Esophagus muscularis mucosa (tissue), 4 donors: Measurements from ENCODE around the gene ERBB4. TPM values are rescaled to one million over a fixed set of nuclear protein-coding genes. Genes with fewer than 3 reads are reported as not detected.
A peak's percentile ranks its signal among the peaks of the same experiment; 100 is the strongest.

Experiments
- DNase-seq: peaks from one replicate; pipeline ENCODE4 v3.0.0-alpha.2; 2017; ENCODE audit errors: extremely low spot score
- H3K27ac ChIP-seq, 4 donors: fragments of 200-600 bp; sonication (generic); replicated peaks in 1 of 4; 1 replicate in 3 of 4; 2 replicates in 1 of 4; pipeline ENCODE4 v1.5.1; 2016 to 2019; ENCODE audit warnings: mild to moderate bottlenecking in 1 of 4
- H3K27me3 ChIP-seq, 4 donors: fragments of 200-600 bp; sonication (generic); one replicate each; pipeline versions ENCODE4 v1.5.1 to v1.6.0; 2016 to 2019
- H3K36me3 ChIP-seq, 4 donors: fragments of 200-600 bp; sonication (generic); one replicate each; pipeline ENCODE4 v1.5.1; 2016 to 2019
- H3K4me1 ChIP-seq, 4 donors: fragments of 200-600 bp; sonication (generic); one replicate each; pipeline ENCODE4 v1.5.1; 2016 to 2019
- H3K4me3 ChIP-seq, 4 donors: fragments of 200-600 bp; sonication (generic); 1 replicate in 2 of 4; 2 replicates in 2 of 4; pipeline ENCODE4 v1.5.1; 2016 to 2019; ENCODE audit warnings: mild to moderate bottlenecking in 4 of 4, moderate library complexity in 1 of 4
- H3K9me3 ChIP-seq, 4 donors: fragments of 200-600 bp; sonication (generic); 1 replicate in 3 of 4; 2 replicates in 1 of 4; pipeline ENCODE4 v1.5.1; 2016 to 2019
- EP300 ChIP-seq: sonication (generic); formaldehyde crosslinking; IDR thresholded peaks from one replicate; pipeline ENCODE4 v1.6.1; 2017; ENCODE audit warnings: antibody characterized with exemption
- POLR2A ChIP-seq: fragments of 450-650 bp; IDR thresholded peaks from one replicate; pipeline ENCODE4 v1.6.1; 2017; ENCODE audit warnings: antibody characterized with exemption, moderate library complexity, mild to moderate bottlenecking, low read depth
- POLR2AphosphoS5 ChIP-seq, 2 donors: sonication (generic); formaldehyde crosslinking; IDR thresholded peaks; one replicate each; pipeline ENCODE4 v1.6.1; 2017; ENCODE audit warnings: antibody characterized with exemption in 2 of 2
- WGBS: methylation state at CpG from one replicate; pipeline ENCODE4 v1.1.5; 2018; 5-methylcytosine and 5-hydroxymethylcytosine counted together
- intact Hi-C: fragments of 100-400 bp; cut with DNase I; formaldehyde crosslinking; loops from one replicate; pipeline ENCODE4 v1.15.1; 2023
- total RNA-seq, 4 donors: library from RNA; depleted of rRNA; stranded (reverse); fragments of >200 nt; gene quantifications; one replicate each; pipeline versions ENCODE4 v1.1.0 to v1.2.1, GENCODE V29; 2016
- TF ChIP-seq, protein P1 (sequence below), 3 experiments: fragments of 200-600 bp in 2 of 3; fragments of 450-650 bp in 1 of 3; sonication (generic) in 2 of 3; IDR thresholded peaks; one replicate each; pipeline ENCODE4 v1.5.1; 2017 to 2019; ENCODE audit warnings: antibody characterized with exemption in 3 of 3, mild to moderate bottlenecking in 2 of 3, moderate library complexity in 1 of 3

ERBB4 gene
- total RNA-seq, result under 1 TPM; under 0.01 to 0.19 (median 0.17) TPM

DNA sequence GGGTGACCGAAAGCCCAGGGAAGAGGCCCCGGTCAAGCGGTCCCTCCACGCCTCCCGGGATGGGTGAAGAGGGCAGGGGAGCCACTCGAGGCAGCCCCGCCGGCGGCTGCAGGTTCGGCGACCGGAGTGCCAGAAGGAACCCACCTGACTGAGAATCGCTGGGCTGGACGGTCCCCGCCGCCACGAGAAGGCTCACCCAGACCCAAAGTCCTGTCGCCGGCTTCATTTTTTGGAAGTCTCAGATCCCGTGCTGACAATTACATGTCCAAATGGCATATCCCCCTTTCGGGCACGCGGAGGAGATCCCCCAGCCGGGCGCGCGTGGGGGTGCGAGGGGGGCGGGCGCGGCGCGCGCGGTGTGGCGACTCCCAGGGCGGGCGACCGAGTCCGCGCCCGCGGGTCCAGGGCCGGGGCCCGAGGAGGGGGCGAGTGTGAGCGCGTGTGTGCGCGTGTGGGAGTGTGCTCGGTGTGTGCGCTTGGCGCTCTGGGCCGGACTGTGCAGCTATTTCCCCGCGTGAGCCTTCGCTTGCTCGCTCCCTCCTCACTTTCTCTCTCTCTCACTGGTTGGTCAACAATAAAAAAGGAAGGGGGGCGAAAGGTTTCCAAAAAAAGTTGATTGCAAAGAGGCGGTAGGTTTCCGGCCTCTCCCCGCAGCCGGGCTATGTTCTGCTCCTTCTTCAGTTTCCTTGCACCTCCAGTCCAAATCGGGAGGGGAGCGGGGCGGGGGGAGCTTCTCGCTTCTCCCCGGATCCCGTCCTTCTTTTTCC is at the start of gene ERBB4:
TSS of gene ERBB4 (minus strand) at position 498 of the 767 bp plus-strand sequence. CDS start at position 226, 272 bp downstream.
- H3K4me1 ChIP-seq, result peaks cover 10 to 38% (median 35%) of the 10 kb centered on the region in 4 donors
- WGBS, result under 1% methylated on average over 49 of the region's 69 CpGs
- no peak for TF ChIP-seq EP300
- TF ChIP-seq POLR2AphosphoS5 (IDR thresholded peaks at IDR 0.05), result no peak
- no peak for TF ChIP-seq POLR2A
- TF ChIP-seq, protein P1, sequence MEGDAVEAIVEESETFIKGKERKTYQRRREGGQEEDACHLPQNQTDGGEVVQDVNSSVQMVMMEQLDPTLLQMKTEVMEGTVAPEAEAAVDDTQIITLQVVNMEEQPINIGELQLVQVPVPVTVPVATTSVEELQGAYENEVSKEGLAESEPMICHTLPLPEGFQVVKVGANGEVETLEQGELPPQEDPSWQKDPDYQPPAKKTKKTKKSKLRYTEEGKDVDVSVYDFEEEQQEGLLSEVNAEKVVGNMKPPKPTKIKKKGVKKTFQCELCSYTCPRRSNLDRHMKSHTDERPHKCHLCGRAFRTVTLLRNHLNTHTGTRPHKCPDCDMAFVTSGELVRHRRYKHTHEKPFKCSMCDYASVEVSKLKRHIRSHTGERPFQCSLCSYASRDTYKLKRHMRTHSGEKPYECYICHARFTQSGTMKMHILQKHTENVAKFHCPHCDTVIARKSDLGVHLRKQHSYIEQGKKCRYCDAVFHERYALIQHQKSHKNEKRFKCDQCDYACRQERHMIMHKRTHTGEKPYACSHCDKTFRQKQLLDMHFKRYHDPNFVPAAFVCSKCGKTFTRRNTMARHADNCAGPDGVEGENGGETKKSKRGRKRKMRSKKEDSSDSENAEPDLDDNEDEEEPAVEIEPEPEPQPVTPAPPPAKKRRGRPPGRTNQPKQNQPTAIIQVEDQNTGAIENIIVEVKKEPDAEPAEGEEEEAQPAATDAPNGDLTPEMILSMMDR (IDR thresholded peaks at IDR 0.05), result no peak
- H3K36me3 ChIP-seq, result no peaks in the 10 kb centered on the region
- DNase-seq, result no peak
- no peaks in the 10 kb centered on the region for H3K9me3 ChIP-seq
- no peak within 1 kb of the TSS for H3K27ac ChIP-seq
- H3K27me3 ChIP-seq, result peaks cover 0 to 49% (median 25%) of the 10 kb centered on the region in 4 donors
- intact Hi-C loops, result no loop called here
- H3K4me3 ChIP-seq, result peak within 1 kb of the TSS; percentile 59 to 80 (median 66)

DNA sequence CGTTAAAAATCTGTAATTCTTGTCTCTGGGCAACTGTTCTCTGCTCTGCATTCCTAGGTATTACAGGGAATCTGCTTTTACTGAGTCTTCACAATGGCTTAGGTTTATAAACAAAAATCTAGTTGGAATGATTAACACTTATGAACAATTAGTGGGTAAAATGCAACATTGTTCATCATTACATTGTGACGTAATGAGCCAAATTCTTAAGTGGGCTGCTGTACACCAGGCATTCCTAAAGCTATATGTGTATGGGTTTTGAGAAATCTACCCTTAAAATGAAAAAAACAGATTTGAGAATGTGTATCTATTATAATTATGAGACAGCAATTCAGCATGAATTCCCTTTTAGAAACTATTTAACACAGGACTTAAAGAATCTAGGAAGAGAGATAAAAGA is 41.5 kb upstream of the ERBB4 start:
- H3K36me3 ChIP-seq, result no peaks in the 10 kb centered on the region
- no peak overlapping the region for H3K4me3 ChIP-seq
- H3K4me1 ChIP-seq, result no peaks in the 10 kb centered on the region
- no peak for TF ChIP-seq EP300
- no peak for TF ChIP-seq POLR2AphosphoS5 (IDR thresholded peaks at IDR 0.05)
- TF ChIP-seq POLR2A, result no peak
- TF ChIP-seq, protein P1 (IDR thresholded peaks at IDR 0.05), result no peak
- DNase-seq, result no peak
- intact Hi-C loops, result no loop called here
- 74% methylated on average over 2 of the region's 2 CpGs for WGBS
- no peaks in the 10 kb centered on the region for H3K27me3 ChIP-seq
- no peaks in the 10 kb centered on the region for H3K9me3 ChIP-seq
- H3K27ac ChIP-seq, result no peak overlapping the region

DNA sequence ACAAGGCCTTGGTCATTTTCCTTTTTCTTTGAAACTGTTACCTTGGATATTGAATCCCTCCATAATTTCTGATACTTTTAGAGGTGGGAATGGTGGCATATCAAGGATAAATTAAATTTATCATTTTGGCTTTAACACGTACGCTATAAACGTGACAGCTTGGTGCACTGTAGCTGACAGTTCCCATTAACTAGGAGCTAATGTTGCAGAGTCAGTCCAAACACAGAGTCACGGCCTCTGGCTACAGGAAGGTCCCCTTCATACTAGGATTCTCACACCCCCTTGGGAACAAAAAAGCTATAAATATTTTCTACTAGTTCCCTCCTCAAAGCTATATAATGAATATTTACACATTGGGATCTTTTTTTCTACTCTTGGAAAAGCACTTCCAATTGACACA is 17.7 kb upstream of the ERBB4 start:
- Histone ChIP-seq H3K9me3 (no peaks in the 10 kb centered on the region), H3K36me3 (no peaks in the 10 kb centered on the region), H3K27ac (no peak overlapping the region), H3K4me3 (no peak overlapping the region), H3K4me1 (no peaks in the 10 kb centered on the region), H3K27me3 (no peaks in the 10 kb centered on the region)
- no peak for DNase-seq
- intact Hi-C loops, result no loop called here
- TF ChIP-seq POLR2AphosphoS5 (IDR thresholded peaks at IDR 0.05) (no peak), POLR2A (no peak), EP300 (no peak)
- TF ChIP-seq, protein P1 (IDR thresholded peaks at IDR 0.05), result no peak
- 65% methylated on average over 4 of the region's 4 CpGs for WGBS

DNA sequence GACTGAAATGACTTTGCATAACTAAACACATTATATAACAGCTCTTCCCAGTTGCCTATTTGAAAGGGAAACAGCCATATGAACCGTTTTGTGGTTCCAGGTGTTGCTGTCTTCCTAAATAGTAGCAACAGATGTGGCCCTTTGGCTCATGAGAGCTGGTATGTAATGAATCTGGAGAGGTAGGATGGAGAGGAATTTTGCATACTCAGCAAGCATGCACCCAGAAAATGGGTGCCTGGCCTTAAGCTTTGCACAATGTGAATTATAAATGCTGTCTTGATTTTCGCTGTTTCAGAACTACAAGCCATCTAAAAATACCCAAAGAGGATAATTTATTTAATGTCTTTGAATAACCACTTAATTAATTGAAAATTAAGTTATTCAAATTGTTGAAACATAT is 15.6 kb upstream of the ERBB4 start:
- no peaks in the 10 kb centered on the region for H3K27me3 ChIP-seq
- TF ChIP-seq POLR2A, result no peak
- TF ChIP-seq EP300, result no peak
- no peak for TF ChIP-seq POLR2AphosphoS5 (IDR thresholded peaks at IDR 0.05)
- TF ChIP-seq, protein P1 (IDR thresholded peaks at IDR 0.05), result no peak
- WGBS, result 66% methylated on average over 2 of the region's 2 CpGs
- H3K4me3 ChIP-seq, result no peak overlapping the region
- DNase-seq, result no peak
- H3K9me3 ChIP-seq, result no peaks in the 10 kb centered on the region
- no peaks in the 10 kb centered on the region for H3K36me3 ChIP-seq
- no peaks in the 10 kb centered on the region for H3K4me1 ChIP-seq
- H3K27ac ChIP-seq, result no peak overlapping the region
- intact Hi-C loops, result no loop called here

DNA sequence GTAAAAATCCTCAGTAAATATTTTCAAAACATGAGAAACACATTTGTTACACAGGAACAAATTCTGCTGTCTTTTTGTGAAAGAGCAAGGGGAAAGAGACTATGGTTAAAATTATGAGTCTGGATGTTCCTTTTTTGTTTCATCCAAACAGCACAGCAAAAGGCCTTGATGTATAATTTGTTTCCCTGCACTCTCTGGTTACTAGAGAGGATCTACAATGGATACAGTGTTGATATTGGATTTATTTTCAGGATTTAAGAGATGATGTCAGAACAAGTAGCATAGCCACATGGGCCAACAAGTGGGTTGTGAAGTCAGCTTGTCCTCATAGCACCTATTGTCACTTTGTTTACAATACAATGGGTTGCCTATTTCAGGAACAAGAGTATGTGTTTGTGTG is 11.3 kb upstream of the ERBB4 start:
- H3K9me3 ChIP-seq, result no peaks in the 10 kb centered on the region
- no peak for DNase-seq
- H3K36me3 ChIP-seq, result no peaks in the 10 kb centered on the region
- no peaks in the 10 kb centered on the region for H3K27me3 ChIP-seq
- intact Hi-C loops, result no loop called here
- H3K4me3 ChIP-seq, result no peak overlapping the region
- H3K27ac ChIP-seq, result no peak overlapping the region
- H3K4me1 ChIP-seq, result peaks cover 0 to 4% (median 0%) of the 10 kb centered on the region in 4 donors
- TF ChIP-seq POLR2A (no peak), EP300 (no peak), POLR2AphosphoS5 (IDR thresholded peaks at IDR 0.05) (no peak)
- TF ChIP-seq, protein P1 (IDR thresholded peaks at IDR 0.05), result no peak
